Esophagus squamous epithelium (tissue), 5 donors: ENCODE results near the gene S100A12. TPM values are rescaled to one million over a fixed set of nuclear protein-coding genes. Genes with fewer than 3 reads are reported as not detected.
A peak's percentile ranks its signal among the peaks of the same experiment; 100 is the strongest.

Experiments used
- DNase-seq: peaks from one replicate; lab custom pipeline; 2025; lab: John Stamatoyannopoulos, UW
- H3K27ac ChIP-seq, 4 donors: fragments of 200-600 bp; sonication (generic); one replicate each; pipeline ENCODE4 v1.5.1; 2016 to 2019; ENCODE audit warnings: mild to moderate bottlenecking in 1 of 4
- H3K27me3 ChIP-seq, 4 donors: fragments of 200-600 bp; sonication (generic); 1 replicate in 3 of 4; 2 replicates in 1 of 4; pipeline versions ENCODE4 v1.5.1 to v1.6.0; 2017 to 2021; ENCODE audit warnings: antibody characterized with exemption in 1 of 4
- H3K36me3 ChIP-seq, 3 donors: fragments of 200-600 bp; sonication (generic); one replicate each; pipeline ENCODE4 v1.5.1; 2016 to 2019
- H3K4me1 ChIP-seq, 3 donors: fragments of 200-600 bp; sonication (generic); one replicate each; pipeline ENCODE4 v1.5.1; 2017 to 2019
- H3K4me3 ChIP-seq, 4 donors: fragments of 200-600 bp; sonication (generic); 1 replicate in 3 of 4; 2 replicates in 1 of 4; pipeline ENCODE4 v1.5.1; 2016 to 2019; ENCODE audit warnings: mild to moderate bottlenecking in 2 of 4, moderate library complexity in 1 of 4
- H3K9me3 ChIP-seq, 3 donors: fragments of 200-600 bp; sonication (generic); one replicate each; pipeline ENCODE4 v1.5.1; 2016 to 2019
- CTCF ChIP-seq, 6 experiments: fragments of 450-650 bp in 4 of 6; fragments of 200-600 bp in 2 of 6; sonication (generic) in 2 of 6; IDR thresholded peaks; one replicate each; pipeline ENCODE4 v1.5.1; 2016 to 2019; ENCODE audit warnings: antibody characterized with exemption in 6 of 6, mild to moderate bottlenecking in 4 of 6, moderate library complexity in 4 of 6
- POLR2A ChIP-seq, 4 donors: fragments of 450-650 bp; IDR thresholded peaks; one replicate each; pipeline ENCODE4 v1.6.1; 2017; ENCODE audit warnings: antibody characterized with exemption in 4 of 4, mild to moderate bottlenecking in 4 of 4, moderate library complexity in 3 of 4
- WGBS, 2 donors: methylation state at CpG; one replicate each; pipeline ENCODE4 v1.1.5; 2018; 5-methylcytosine and 5-hydroxymethylcytosine counted together
- intact Hi-C: fragments of 100-400 bp; cut with DNase I; formaldehyde crosslinking; loops from one replicate; pipeline ENCODE4 v1.15.0; 2022
- total RNA-seq, 4 donors: library from RNA; depleted of rRNA; stranded (reverse); fragments of >200 nt; gene quantifications; one replicate each; pipeline ENCODE4 v1.1.0, GENCODE V29; 2016
- donor health status: DM: yes; HTN: yes; CAD: no.

Gene S100A12
- total RNA-seq, 4 donors from 2014 or later = 16.2 to 154 (median 49.0) TPM

GRCh38 chr1:153404086-153404635, 28.7 kb upstream of the S100A12 start:
- Histone ChIP-seq H3K27ac (no peak overlapping the region), H3K4me1 (peaks cover 0 to 11% (median 0%) of the 10 kb centered on the region in 3 donors), H3K36me3 (no peaks in the 10 kb centered on the region), H3K9me3 (no peaks in the 10 kb centered on the region), H3K4me3 (no peak overlapping the region), H3K27me3 (peaks cover 0 to 24% (median 0%) of the 10 kb centered on the region in 4 donors)
- DNase-seq = no peak
- 76 to 88% methylated on average over 6 to 7 of the region's 7 CpGs for WGBS, 2 donors
- no peak for TF ChIP-seq POLR2A (IDR thresholded peaks at IDR 0.05)
- TF ChIP-seq CTCF (IDR thresholded peaks at IDR 0.05) = no peak
- intact Hi-C loops = no loop called here

- intact Hi-C loops = no loop called here
- Histone ChIP-seq H3K27me3 (peaks cover 0 to 25% (median 0%) of the 10 kb centered on the region in 4 donors), H3K4me1 (peaks cover 0 to 12% (median 0%) of the 10 kb centered on the region in 3 donors), H3K9me3 (no peaks in the 10 kb centered on the region), H3K27ac (no peak overlapping the region), H3K4me3 (no peak overlapping the region), H3K36me3 (no peaks in the 10 kb centered on the region)
- no peak for DNase-seq
- TF ChIP-seq POLR2A (IDR thresholded peaks at IDR 0.05) = no peak
- TF ChIP-seq CTCF (IDR thresholded peaks at IDR 0.05) = no peak
- WGBS, 2 donors = 81 to 90% methylated on average over 11 of the region's 11 CpGs
These were observed 28.1 kb upstream of the S100A12 start for GRCh38 chr1:153403421-153404085.

GRCh38 chr1:153402226-153402625, 26.8 kb upstream of the S100A12 start:
- intact Hi-C loops = no loop called here
- H3K4me1 ChIP-seq = peaks cover 0 to 8% (median 0%) of the 10 kb centered on the region in 3 donors
- no peaks in the 10 kb centered on the region for H3K36me3 ChIP-seq
- 63 to 70% methylated on average over 2 of the region's 2 CpGs for WGBS, 2 donors
- no peaks in the 10 kb centered on the region for H3K9me3 ChIP-seq
- no peak for TF ChIP-seq CTCF (IDR thresholded peaks at IDR 0.05)
- TF ChIP-seq POLR2A (IDR thresholded peaks at IDR 0.05) = no peak
- H3K4me3 ChIP-seq = no peak overlapping the region
- DNase-seq = no peak
- H3K27me3 ChIP-seq = peaks cover 0 to 25% (median 0%) of the 10 kb centered on the region in 4 donors
- H3K27ac ChIP-seq = no peak overlapping the region

- Histone ChIP-seq H3K4me1 (peaks cover 0 to 8% (median 0%) of the 10 kb centered on the region in 3 donors), H3K4me3 (no peak overlapping the region), H3K36me3 (no peaks in the 10 kb centered on the region), H3K27ac (no peak overlapping the region), H3K27me3 (peaks cover 0 to 20% (median 0%) of the 10 kb centered on the region in 4 donors), H3K9me3 (no peaks in the 10 kb centered on the region)
- intact Hi-C loops = no loop called here
- DNase-seq = no peak
- WGBS, 2 donors = 90% methylated on average over 7 to 9 of the region's 9 CpGs
- no peak for TF ChIP-seq CTCF (IDR thresholded peaks at IDR 0.05)
- no peak for TF ChIP-seq POLR2A (IDR thresholded peaks at IDR 0.05)
These were observed 26.0 kb upstream of the S100A12 start for GRCh38 chr1:153401461-153401860.

- Histone ChIP-seq H3K27ac (no peak overlapping the region), H3K4me3 (no peak overlapping the region), H3K4me1 (peaks cover 3 to 14% (median 6%) of the 10 kb centered on the region in 3 donors), H3K9me3 (no peaks in the 10 kb centered on the region), H3K27me3 (peaks cover 0 to 23% (median 0%) of the 10 kb centered on the region in 4 donors), H3K36me3 (no peaks in the 10 kb centered on the region)
- TF ChIP-seq CTCF (IDR thresholded peaks at IDR 0.05) (peak in 2 of 6 experiments; percentile 7 to 48), POLR2A (IDR thresholded peaks at IDR 0.05) (no peak)
- DNase-seq = no peak
- intact Hi-C loops = no loop called here
- 59 to 72% methylated on average over 5 of the region's 5 CpGs for WGBS, 2 donors
These were observed 24.8 kb upstream of the S100A12 start for GRCh38 chr1:153400244-153400643.
